Measurements from ENCODE around the gene WFS1. TPM values are rescaled to one million over a fixed set of nuclear protein-coding genes. Genes with fewer than 3 reads are reported as not detected.

The WFS1 gene
- total RNA-seq, 6 experiments from 2014 or later: 11.3 to 19.7 (median 15.9) TPM

GRCh38 chr4:6259886-6260285 lies 9.8 kb upstream of the WFS1 start:
- ATAC-seq (no peak), DNase-seq (no peak)
- Histone ChIP-seq H3K27ac (no peak overlapping the region), H3K27me3 (no peaks in the 10 kb centered on the region), H3K4me3 (no peak overlapping the region), H3K9me3 (no peaks in the 10 kb centered on the region), H3K36me3 (no peaks in the 10 kb centered on the region), H3K4me1 (no peaks in the 10 kb centered on the region)
- TF ChIP-seq, protein P1, sequence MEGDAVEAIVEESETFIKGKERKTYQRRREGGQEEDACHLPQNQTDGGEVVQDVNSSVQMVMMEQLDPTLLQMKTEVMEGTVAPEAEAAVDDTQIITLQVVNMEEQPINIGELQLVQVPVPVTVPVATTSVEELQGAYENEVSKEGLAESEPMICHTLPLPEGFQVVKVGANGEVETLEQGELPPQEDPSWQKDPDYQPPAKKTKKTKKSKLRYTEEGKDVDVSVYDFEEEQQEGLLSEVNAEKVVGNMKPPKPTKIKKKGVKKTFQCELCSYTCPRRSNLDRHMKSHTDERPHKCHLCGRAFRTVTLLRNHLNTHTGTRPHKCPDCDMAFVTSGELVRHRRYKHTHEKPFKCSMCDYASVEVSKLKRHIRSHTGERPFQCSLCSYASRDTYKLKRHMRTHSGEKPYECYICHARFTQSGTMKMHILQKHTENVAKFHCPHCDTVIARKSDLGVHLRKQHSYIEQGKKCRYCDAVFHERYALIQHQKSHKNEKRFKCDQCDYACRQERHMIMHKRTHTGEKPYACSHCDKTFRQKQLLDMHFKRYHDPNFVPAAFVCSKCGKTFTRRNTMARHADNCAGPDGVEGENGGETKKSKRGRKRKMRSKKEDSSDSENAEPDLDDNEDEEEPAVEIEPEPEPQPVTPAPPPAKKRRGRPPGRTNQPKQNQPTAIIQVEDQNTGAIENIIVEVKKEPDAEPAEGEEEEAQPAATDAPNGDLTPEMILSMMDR (IDR thresholded peaks at IDR 0.05): no peak
- TF ChIP-seq POLR2A (IDR thresholded peaks at IDR 0.05): no peak
- 75% methylated on average over 8 of the region's 8 CpGs for WGBS (ENCODE audit: insufficient coverage, low coverage, low lambda C conversion rate, missing lambda C conversion rate)
- intact Hi-C loops (cut with DNase I): loop anchor here in 1 of 2 donors (5.0 kb wide), 1 partner anchor 67 kb away; no protein-coding TSS in a partner anchor

DNA sequence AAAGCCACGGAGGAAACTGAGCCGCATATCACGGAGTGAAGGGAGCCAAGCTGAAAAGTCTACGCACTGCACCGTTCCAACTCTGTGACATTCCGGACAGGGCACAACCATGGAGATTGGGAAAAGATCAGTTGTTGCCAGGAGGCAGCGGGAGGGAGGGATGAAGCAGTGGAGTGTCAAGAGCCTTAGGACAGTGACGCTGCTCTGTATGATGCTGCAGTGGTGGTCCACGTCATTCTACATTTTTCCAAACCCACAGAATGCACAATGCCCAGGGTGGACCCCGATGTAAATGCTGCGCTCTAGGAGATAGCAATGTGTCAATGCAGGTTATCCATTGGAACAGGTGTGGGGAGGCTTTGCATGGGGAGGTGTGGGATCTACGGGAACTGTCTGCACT lies 7.5 kb upstream of the WFS1 start:
- intact Hi-C loops (cut with DNase I): no loop called here
- H3K4me3 ChIP-seq: no peak overlapping the region
- no peaks in the 10 kb centered on the region for H3K27me3 ChIP-seq
- ATAC-seq (no peak), DNase-seq (no peak)
- H3K9me3 ChIP-seq: no peaks in the 10 kb centered on the region
- no peaks in the 10 kb centered on the region for H3K4me1 ChIP-seq
- no peaks in the 10 kb centered on the region for H3K36me3 ChIP-seq
- TF ChIP-seq POLR2A (IDR thresholded peaks at IDR 0.05): no peak
- TF ChIP-seq, protein P1 (IDR thresholded peaks at IDR 0.05): no peak
- no peak overlapping the region for H3K27ac ChIP-seq
- 69% methylated on average over 10 of the region's 12 CpGs for WGBS (ENCODE audit: insufficient coverage, low coverage, low lambda C conversion rate, missing lambda C conversion rate)

- no peak for ATAC-seq
- TF ChIP-seq, protein P1 (IDR thresholded peaks at IDR 0.05): no peak
- no peak for TF ChIP-seq POLR2A (IDR thresholded peaks at IDR 0.05)
- Histone ChIP-seq H3K4me3 (no peak overlapping the region), H3K4me1 (no peaks in the 10 kb centered on the region), H3K27me3 (no peaks in the 10 kb centered on the region), H3K9me3 (no peaks in the 10 kb centered on the region), H3K36me3 (no peaks in the 10 kb centered on the region), H3K27ac (no peak overlapping the region)
- no peak for DNase-seq
- WGBS (ENCODE audit: insufficient coverage, low coverage, low lambda C conversion rate, missing lambda C conversion rate): 35% methylated on average over 6 of the region's 10 CpGs
- intact Hi-C loops (cut with DNase I): no loop called here
Observed at GRCh38 chr4:6262847-6263487, 6.7 kb upstream of the WFS1 start.

GRCh38 chr4:6263526-6264224 lies 6.0 kb upstream of the WFS1 start:
- no peaks in the 10 kb centered on the region for H3K4me1 ChIP-seq
- ATAC-seq: peak in 2 of 4 donors; percentile 6 to 7
- H3K9me3 ChIP-seq: no peaks in the 10 kb centered on the region
- intact Hi-C loops (cut with DNase I): no loop called here
- no peak overlapping the region for H3K4me3 ChIP-seq
- H3K27ac ChIP-seq: no peak overlapping the region
- TF ChIP-seq, protein P1 (IDR thresholded peaks at IDR 0.05): no peak
- TF ChIP-seq POLR2A (IDR thresholded peaks at IDR 0.05): no peak
- no peak for DNase-seq
- H3K27me3 ChIP-seq: no peaks in the 10 kb centered on the region
- WGBS (ENCODE audit: insufficient coverage, low coverage, low lambda C conversion rate, missing lambda C conversion rate): 52% methylated on average over 9 of the region's 15 CpGs
- H3K36me3 ChIP-seq: no peaks in the 10 kb centered on the region

Measured in right lobe of liver (tissue), 6 donors.